NT2/D1 (cell line): Measurements from ENCODE around the gene ARRDC3.

ENCODE experiments used
- SUZ12 ChIP-seq: IDR thresholded peaks from 2 replicates; pipeline ENCODE4 v1.6.1; 2011; ENCODE audit not compliant: insufficient read length, insufficient read depth; ENCODE audit errors: extremely low read depth
- YY1 ChIP-seq: IDR thresholded peaks from 2 replicates; pipeline ENCODE4 v1.6.1; 2011; ENCODE audit not compliant: insufficient read length, insufficient read depth
- ZNF274 ChIP-seq: IDR thresholded peaks from 2 replicates; pipeline ENCODE4 v1.6.1; 2011; ENCODE audit warnings: mild to moderate bottlenecking, low read depth, low read length

- TF ChIP-seq YY1, result no peak
- TF ChIP-seq SUZ12, result no peak
- TF ChIP-seq ZNF274, result no peak
These were observed 35.0 kb upstream of the ARRDC3 start for GRCh38 chr5:91418158-91418557.
